ENCODE measurements around the gene ACBD4.

DNA sequence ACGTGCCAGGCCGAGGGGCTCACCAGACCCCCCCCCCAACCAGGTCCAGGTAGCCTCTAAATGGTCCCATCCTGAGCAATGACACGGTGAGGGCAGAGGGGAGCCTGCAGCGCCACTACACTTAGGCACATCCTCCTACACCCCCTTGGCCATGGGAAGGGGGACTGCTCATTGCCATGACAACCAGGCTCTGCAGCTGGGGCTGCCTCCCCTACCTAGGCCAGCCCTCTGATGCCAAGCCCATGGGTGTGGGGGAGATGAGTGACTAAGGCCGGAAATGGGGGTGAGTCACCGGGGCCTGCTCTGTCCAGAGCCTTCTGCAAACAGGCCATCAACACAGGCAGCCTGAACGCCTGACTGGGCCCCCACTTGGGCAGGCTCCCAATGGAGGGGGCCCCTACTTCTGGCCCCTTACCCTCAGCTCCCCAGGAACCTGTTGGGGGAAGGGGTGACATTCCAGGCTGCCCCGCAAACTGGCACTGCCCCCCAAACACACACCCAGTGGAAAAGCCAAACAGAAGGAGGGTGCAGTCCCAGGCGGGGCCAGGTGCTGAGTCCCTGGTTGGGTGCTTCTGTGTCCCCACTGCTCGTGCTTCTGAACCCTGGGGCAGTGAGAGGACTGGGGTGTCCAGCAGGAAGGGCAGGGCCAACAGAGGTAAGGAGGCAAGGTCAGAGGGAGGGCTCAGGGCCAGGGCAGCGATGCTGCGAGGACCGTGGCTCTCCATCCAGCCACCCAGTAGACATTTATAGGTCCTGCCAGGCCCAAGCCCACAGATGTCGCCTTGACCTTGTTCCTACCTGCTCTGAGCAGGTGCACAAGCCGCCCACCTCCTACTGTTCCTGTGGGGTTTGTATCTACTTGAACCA, 11.3 kb upstream of the ACBD4 start:
- TF ChIP-seq POLR2A (IDR thresholded peaks at IDR 0.05) = peak in 1 of 3 donors; percentile 2
- TF ChIP-seq, protein P1, sequence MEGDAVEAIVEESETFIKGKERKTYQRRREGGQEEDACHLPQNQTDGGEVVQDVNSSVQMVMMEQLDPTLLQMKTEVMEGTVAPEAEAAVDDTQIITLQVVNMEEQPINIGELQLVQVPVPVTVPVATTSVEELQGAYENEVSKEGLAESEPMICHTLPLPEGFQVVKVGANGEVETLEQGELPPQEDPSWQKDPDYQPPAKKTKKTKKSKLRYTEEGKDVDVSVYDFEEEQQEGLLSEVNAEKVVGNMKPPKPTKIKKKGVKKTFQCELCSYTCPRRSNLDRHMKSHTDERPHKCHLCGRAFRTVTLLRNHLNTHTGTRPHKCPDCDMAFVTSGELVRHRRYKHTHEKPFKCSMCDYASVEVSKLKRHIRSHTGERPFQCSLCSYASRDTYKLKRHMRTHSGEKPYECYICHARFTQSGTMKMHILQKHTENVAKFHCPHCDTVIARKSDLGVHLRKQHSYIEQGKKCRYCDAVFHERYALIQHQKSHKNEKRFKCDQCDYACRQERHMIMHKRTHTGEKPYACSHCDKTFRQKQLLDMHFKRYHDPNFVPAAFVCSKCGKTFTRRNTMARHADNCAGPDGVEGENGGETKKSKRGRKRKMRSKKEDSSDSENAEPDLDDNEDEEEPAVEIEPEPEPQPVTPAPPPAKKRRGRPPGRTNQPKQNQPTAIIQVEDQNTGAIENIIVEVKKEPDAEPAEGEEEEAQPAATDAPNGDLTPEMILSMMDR (IDR thresholded peaks at IDR 0.05) = no peak

Data from body of pancreas (tissue), 4 donors.